Mucosa of stomach (tissue), 1 donor: ENCODE results near the gene C5orf63.
"Not testable (repeated sequence)": the region's sequence is repeated elsewhere in the genome, so short reads cannot be mapped to it uniquely, and the experiment has no call there.

Experiments used
- H3K27me3 ChIP-seq: one replicate; pipeline ENCODE4 v1.7.0; 2013; ENCODE audit warnings: mild to moderate bottlenecking, low read length; ENCODE audit not compliant: control insufficient read depth, insufficient read depth
- H3K36me3 ChIP-seq: one replicate; pipeline ENCODE4 v1.7.0; 2013; ENCODE audit warnings: low read length; ENCODE audit not compliant: control insufficient read depth, insufficient read depth
- H3K4me1 ChIP-seq: one replicate; pipeline ENCODE4 v1.7.0; 2013; ENCODE audit warnings: mild to moderate bottlenecking, low read length; ENCODE audit not compliant: control insufficient read depth, insufficient read depth
- H3K4me3 ChIP-seq: one replicate; pipeline ENCODE4 v1.7.0; 2013; ENCODE audit warnings: low read length
- H3K9ac ChIP-seq: one replicate; pipeline ENCODE4 v1.7.0; 2013; ENCODE audit warnings: mild to moderate bottlenecking, low read length, moderate library complexity
- H3K9me3 ChIP-seq: one replicate; pipeline ENCODE4 v1.7.0; 2013; ENCODE audit warnings: mild to moderate bottlenecking, low read length, moderate library complexity; ENCODE audit not compliant: control insufficient read depth
- donor health status: Pancreatic carcinoma.

Gene C5orf63

GRCh38 chr5:127072861-127073846 is at the start of gene C5orf63:
Gene C5orf63 (minus strand): TSS chr5:127073502. CDS start chr5:127058995, 14,507 bp downstream.
- Histone ChIP-seq H3K36me3 (no peaks in the 10 kb centered on the region), H3K27me3 (no peaks in the 10 kb centered on the region), H3K4me1 (peaks cover 23% of the 10 kb centered on the region), H3K9ac (peak within 1 kb of the TSS; percentile 88), H3K9me3 (no peaks in the 10 kb centered on the region), H3K4me3 (peak within 1 kb of the TSS; percentile 76)

- no peak overlapping the region for H3K4me3 ChIP-seq
- no peaks in the 10 kb centered on the region for H3K9me3 ChIP-seq
- no peaks in the 10 kb centered on the region for H3K27me3 ChIP-seq
- H3K36me3 ChIP-seq = no peaks in the 10 kb centered on the region
- no peak overlapping the region for H3K9ac ChIP-seq
- no peaks in the 10 kb centered on the region for H3K4me1 ChIP-seq
Measured at GRCh38 chr5:127112347-127112864, 39.1 kb upstream of the C5orf63 start.

DNA sequence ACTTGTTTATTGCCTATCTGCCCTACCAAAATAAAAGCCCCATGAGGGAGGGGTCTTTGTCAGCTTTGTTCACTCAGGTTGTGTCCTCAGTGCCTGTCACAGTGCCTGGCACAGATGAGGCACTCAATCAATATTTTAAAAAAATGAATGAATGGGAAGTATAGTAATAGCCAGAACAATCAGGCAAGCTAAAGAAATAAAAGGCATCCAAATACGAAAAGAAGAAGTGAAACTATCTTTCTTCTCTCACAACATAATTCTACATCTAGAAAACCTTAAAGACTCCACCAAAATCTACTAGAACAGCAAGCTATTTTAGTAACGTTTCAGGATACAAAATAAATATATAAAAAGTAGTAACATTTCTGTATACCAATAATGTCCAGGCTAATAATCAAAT is 37.8 kb upstream of the C5orf63 start:
- Histone ChIP-seq H3K4me3 (no peak overlapping the region), H3K4me1 (no peaks in the 10 kb centered on the region), H3K27me3 (no peaks in the 10 kb centered on the region), H3K9ac (no peak overlapping the region), H3K9me3 (no peaks in the 10 kb centered on the region), H3K36me3 (no peaks in the 10 kb centered on the region)

DNA sequence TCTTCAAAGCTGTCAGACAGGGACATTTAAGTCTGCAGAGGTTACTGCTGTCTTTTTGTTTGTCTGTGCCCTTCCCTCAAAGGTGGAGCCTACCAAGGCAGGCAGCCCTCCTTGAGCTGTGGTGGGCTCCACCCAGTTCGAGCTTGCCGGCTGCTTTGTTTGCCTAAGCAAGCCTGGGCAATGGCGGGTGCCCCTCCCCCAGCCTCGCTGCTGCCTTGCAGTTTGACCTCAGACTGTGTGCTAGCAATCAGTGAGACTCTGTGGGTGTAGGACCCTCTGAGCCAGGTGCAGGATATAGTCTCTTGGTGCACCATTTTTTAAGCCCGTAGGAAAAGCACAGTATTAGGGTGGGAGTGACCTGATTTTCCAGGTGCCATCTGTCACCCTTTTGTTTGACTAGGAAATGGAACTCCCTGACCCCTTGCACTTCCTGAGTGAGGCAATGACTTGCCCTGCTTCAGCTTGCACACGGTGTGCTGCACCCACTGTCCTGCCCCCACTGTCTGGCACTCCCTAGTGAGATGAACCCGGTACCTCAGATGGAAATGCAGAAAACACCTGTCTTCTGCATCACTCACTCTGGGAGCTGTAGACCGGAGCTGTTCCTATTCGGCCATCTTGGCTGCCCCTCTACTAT is 35.4 kb upstream of the C5orf63 start:
- H3K36me3 ChIP-seq, H3K4me3 ChIP-seq, H3K4me1 ChIP-seq, H3K27me3 ChIP-seq, H3K9me3 ChIP-seq, H3K9ac ChIP-seq: not testable (repeated sequence)

DNA sequence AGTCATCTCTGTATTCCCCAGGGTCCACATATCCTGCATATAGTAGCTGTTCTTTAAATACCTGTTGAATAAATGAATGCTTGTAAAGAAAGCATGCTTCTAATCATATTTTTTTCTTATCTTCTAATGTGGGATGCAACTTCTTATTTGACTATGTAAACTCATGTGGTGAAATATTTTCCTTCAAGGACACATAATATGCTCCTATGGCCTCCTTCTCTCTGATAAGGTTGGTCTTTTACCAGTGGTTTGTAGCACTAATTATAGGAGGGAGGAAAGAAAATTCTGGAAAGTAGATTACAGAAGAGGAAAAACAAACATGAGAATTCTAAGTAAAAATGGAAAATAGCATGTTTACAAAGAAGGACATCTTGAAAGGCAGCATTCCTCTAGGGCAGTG is 28.6 kb upstream of the C5orf63 start:
- H3K4me3 ChIP-seq = no peak overlapping the region
- no peak overlapping the region for H3K9ac ChIP-seq
- H3K9me3 ChIP-seq = no peaks in the 10 kb centered on the region
- no peaks in the 10 kb centered on the region for H3K27me3 ChIP-seq
- no peaks in the 10 kb centered on the region for H3K36me3 ChIP-seq
- no peaks in the 10 kb centered on the region for H3K4me1 ChIP-seq

DNA sequence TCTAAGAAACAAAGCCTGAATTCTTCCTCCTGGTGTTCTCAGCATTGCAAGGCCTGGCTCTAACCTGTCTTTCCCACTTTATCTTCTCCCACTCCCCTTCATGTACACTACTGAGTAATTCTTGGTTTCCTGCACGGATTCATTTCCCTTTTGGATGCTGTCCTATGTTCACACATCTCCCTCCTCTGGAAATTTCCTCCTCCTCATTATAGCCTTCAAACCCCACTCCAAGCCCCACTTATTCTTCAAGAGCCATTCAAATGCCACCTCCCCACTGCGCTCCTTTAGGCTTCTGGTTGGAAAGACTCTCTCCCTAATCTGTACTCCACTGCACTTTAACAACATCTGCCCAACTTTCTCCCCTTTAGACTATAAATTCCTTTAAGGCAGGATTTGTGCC is 28.2 kb upstream of the C5orf63 start:
- Histone ChIP-seq H3K36me3 (no peaks in the 10 kb centered on the region), H3K4me1 (no peaks in the 10 kb centered on the region), H3K27me3 (no peaks in the 10 kb centered on the region), H3K4me3 (no peak overlapping the region), H3K9ac (no peak overlapping the region), H3K9me3 (no peaks in the 10 kb centered on the region)

GRCh38 chr5:127098241-127098640 is 24.9 kb upstream of the C5orf63 start:
- Histone ChIP-seq H3K4me1 (no peaks in the 10 kb centered on the region), H3K9ac (no peak overlapping the region), H3K36me3 (no peaks in the 10 kb centered on the region), H3K27me3 (no peaks in the 10 kb centered on the region), H3K9me3 (no peaks in the 10 kb centered on the region), H3K4me3 (no peak overlapping the region)

- Histone ChIP-seq H3K9me3 (no peaks in the 10 kb centered on the region), H3K36me3 (no peaks in the 10 kb centered on the region), H3K4me1 (no peaks in the 10 kb centered on the region), H3K9ac (no peak overlapping the region), H3K27me3 (no peaks in the 10 kb centered on the region), H3K4me3 (no peak overlapping the region)
Measured at GRCh38 chr5:127097278-127097677, 24.0 kb upstream of the C5orf63 start.

GRCh38 chr5:127096328-127096993 is 23.2 kb upstream of the C5orf63 start:
- Histone ChIP-seq H3K36me3 (no peaks in the 10 kb centered on the region), H3K4me3 (no peak overlapping the region), H3K27me3 (no peaks in the 10 kb centered on the region), H3K9me3 (no peaks in the 10 kb centered on the region), H3K4me1 (no peaks in the 10 kb centered on the region), H3K9ac (no peak overlapping the region)

GRCh38 chr5:127094161-127094814 is 21.0 kb upstream of the C5orf63 start:
- no peaks in the 10 kb centered on the region for H3K36me3 ChIP-seq
- H3K4me3 ChIP-seq = no peak overlapping the region
- no peaks in the 10 kb centered on the region for H3K9me3 ChIP-seq
- no peaks in the 10 kb centered on the region for H3K4me1 ChIP-seq
- H3K27me3 ChIP-seq = no peaks in the 10 kb centered on the region
- H3K9ac ChIP-seq = no peak overlapping the region

GRCh38 chr5:127092690-127093089 is 19.4 kb upstream of the C5orf63 start:
- no peaks in the 10 kb centered on the region for H3K4me1 ChIP-seq
- no peaks in the 10 kb centered on the region for H3K36me3 ChIP-seq
- H3K9me3 ChIP-seq = no peaks in the 10 kb centered on the region
- no peaks in the 10 kb centered on the region for H3K27me3 ChIP-seq
- H3K4me3 ChIP-seq = no peak overlapping the region
- no peak overlapping the region for H3K9ac ChIP-seq
